PC-9 (cell line): ENCODE data around the gene HSD17B8. TPM values are rescaled to one million over a fixed set of nuclear protein-coding genes. Genes with fewer than 3 reads are reported as not detected.

Source experiments
- BruUV-seq: library from RNA; stranded (reverse); fragments of 400-500 nt; replicated peaks from 2 replicates; lab custom pipeline; 2021; lab: Mats Ljungman, UMichigan
- CTCF ChIA-PET: fragments of 300-600 bp; sonication (Branson Sonifier 250); formaldehyde crosslinking; loops from one replicate; lab custom pipeline; 2022; ENCODE audit warnings: antibody characterized with exemption; lab: Charles Lee
- POLR2A ChIA-PET: fragments of 300-600 bp; sonication (Branson Sonifier 250); formaldehyde crosslinking; loops from one replicate; lab custom pipeline; 2022; ENCODE audit warnings: antibody characterized with exemption; ENCODE audit not compliant: unreplicated experiment; lab: Charles Lee
- DNase-seq, 2 experiments: peaks; one replicate each; pipeline versions ENCODE4 v3.0.0 to v3.0.0-alpha.2; 2015 to 2022; ENCODE audit warnings: mixed read lengths in 1 of 2
- H2AFZ ChIP-seq: fragments of 200-600 bp; sonication (generic); 2 replicates; pipeline ENCODE4 v1.8.1; 2017; ENCODE audit warnings: antibody characterized with exemption
- H3F3A ChIP-seq: fragments of 200-600 bp; sonication (generic); 2 replicates; pipeline ENCODE4 v1.8.1; 2017; ENCODE audit warnings: antibody characterized with exemption, mild to moderate bottlenecking, low read depth; ENCODE audit not compliant: insufficient read depth
- H3K27ac ChIP-seq: fragments of 200-600 bp; sonication (generic); 2 replicates; pipeline ENCODE4 v1.6.1; 2016; ENCODE audit warnings: mixed run types
- H3K27me3 ChIP-seq: fragments of 200-600 bp; sonication (generic); 2 replicates; pipeline ENCODE4 v1.6.1; 2016; ENCODE audit warnings: low read depth, mixed run types; ENCODE audit not compliant: insufficient read depth
- H3K36me3 ChIP-seq: fragments of 200-600 bp; sonication (generic); 2 replicates; pipeline ENCODE4 v1.6.1; 2016; ENCODE audit warnings: low read depth, mixed run types
- H3K4me1 ChIP-seq: fragments of 200-600 bp; sonication (generic); replicated peaks from 2 replicates; pipeline ENCODE4 v1.6.1; 2016; ENCODE audit warnings: mixed run types; ENCODE audit not compliant: insufficient read depth
- H3K4me2 ChIP-seq: fragments of 200-600 bp; sonication (generic); 2 replicates; pipeline ENCODE4 v1.6.1; 2017; ENCODE audit warnings: mixed run types
- H3K4me3 ChIP-seq: fragments of 200-600 bp; sonication (generic); 2 replicates; pipeline ENCODE4 v1.6.1; 2016; ENCODE audit warnings: mixed run types
- H3K79me2 ChIP-seq: fragments of 200-600 bp; sonication (generic); 2 replicates; pipeline ENCODE4 v1.6.1; 2017; ENCODE audit warnings: low read depth, mixed run types
- H3K9me2 ChIP-seq: fragments of 200-600 bp; sonication (generic); 2 replicates; pipeline ENCODE4 v1.8.1; 2017; ENCODE audit warnings: mild to moderate bottlenecking; ENCODE audit not compliant: insufficient read depth
- H3K9me3 ChIP-seq: fragments of 200-600 bp; sonication (generic); 2 replicates; pipeline ENCODE4 v1.8.1; 2016; ENCODE audit warnings: low read depth; ENCODE audit not compliant: insufficient read depth
- H4K20me1 ChIP-seq: fragments of 200-600 bp; sonication (generic); 2 replicates; pipeline ENCODE4 v1.8.1; 2017; ENCODE audit not compliant: insufficient read depth
- EZH2 ChIP-seq: fragments of 200-600 bp; sonication (generic); IDR thresholded peaks from 2 replicates; pipeline ENCODE4 v1.8.0; 2017; ENCODE audit warnings: antibody characterized with exemption, low read depth
- intact Hi-C: fragments of 100-400 bp; cut with micrococcal nuclease; formaldehyde crosslinking; loops from one replicate; pipeline ENCODE4 v1.10.0; 2022; ENCODE audit not compliant: unreplicated experiment
- total RNA-seq: library from RNA; stranded (reverse); gene quantifications from 2 replicates; pipeline ENCODE4 v1.2.3, GENCODE V29; 2021
- TF ChIP-seq, protein P1 (sequence below): fragments of 200-600 bp; sonication (generic); conservative IDR thresholded peaks from 2 replicates; pipeline ENCODE4 v1.6.1; 2017; ENCODE audit warnings: mixed run types, antibody characterized with exemption, mild to moderate bottlenecking, moderate library complexity

Gene HSD17B8
- total RNA-seq, 1 experiment from 2014 or later = 16.4 TPM

DNA sequence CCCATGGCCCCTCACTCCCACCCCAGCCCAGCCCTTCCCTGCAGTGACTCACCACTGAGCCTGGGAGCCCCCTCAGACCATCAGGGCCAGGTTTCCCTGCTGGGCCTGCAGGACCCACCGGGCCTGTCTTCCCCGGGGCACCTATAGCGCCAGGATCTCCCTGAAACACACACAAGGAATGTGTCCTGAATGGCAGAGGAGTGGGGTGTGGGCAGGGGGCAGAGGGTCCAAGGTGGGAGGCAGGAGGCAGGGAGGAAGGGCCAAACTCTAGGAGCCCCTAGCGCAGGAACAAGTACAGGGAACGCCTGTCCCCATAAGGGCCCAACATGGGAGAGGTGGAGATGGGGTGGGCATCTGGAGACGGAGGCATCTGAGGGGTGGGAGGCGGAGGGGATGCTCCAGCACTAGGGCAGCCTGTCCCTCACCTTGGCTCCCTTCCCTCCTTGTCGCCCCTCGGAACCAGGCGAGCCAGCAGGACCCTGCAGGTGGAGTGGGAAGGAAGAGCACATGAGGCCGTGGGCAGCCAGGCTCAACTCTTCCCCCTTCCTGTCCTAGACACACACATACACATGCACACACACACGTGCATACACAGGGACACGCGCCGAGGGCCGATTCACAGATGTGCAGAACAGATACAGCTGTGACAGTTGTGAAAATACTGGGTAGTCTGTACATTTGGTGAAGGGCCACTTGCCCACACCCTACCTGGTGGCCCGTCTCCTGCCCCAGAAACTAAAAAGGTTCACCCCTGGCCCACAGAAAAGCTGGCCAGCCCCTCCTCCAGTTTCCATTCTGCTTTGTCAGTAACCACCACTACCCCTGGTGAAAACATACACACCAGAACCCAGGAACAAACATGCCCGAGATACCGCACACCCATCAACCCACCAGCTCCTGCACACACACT, 36.8 kb upstream of the HSD17B8 start:
- H3K9me2 ChIP-seq = no peaks in the 10 kb centered on the region
- BruUV-seq = no TSS peak
- no peaks in the 10 kb centered on the region for H3K79me2 ChIP-seq
- no peak overlapping the region for H3K4me2 ChIP-seq
- H3K4me3 ChIP-seq = no peak overlapping the region
- ChIA-PET CTCF (no interaction called here), POLR2A (no interaction called here)
- H4K20me1 ChIP-seq = no peaks in the 10 kb centered on the region
- no peaks in the 10 kb centered on the region for H3F3A ChIP-seq
- intact Hi-C loops = no loop called here
- TF ChIP-seq, protein P1, sequence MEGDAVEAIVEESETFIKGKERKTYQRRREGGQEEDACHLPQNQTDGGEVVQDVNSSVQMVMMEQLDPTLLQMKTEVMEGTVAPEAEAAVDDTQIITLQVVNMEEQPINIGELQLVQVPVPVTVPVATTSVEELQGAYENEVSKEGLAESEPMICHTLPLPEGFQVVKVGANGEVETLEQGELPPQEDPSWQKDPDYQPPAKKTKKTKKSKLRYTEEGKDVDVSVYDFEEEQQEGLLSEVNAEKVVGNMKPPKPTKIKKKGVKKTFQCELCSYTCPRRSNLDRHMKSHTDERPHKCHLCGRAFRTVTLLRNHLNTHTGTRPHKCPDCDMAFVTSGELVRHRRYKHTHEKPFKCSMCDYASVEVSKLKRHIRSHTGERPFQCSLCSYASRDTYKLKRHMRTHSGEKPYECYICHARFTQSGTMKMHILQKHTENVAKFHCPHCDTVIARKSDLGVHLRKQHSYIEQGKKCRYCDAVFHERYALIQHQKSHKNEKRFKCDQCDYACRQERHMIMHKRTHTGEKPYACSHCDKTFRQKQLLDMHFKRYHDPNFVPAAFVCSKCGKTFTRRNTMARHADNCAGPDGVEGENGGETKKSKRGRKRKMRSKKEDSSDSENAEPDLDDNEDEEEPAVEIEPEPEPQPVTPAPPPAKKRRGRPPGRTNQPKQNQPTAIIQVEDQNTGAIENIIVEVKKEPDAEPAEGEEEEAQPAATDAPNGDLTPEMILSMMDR = no peak
- no peak for TF ChIP-seq EZH2
- no peaks in the 10 kb centered on the region for H3K9me3 ChIP-seq
- no peak overlapping the region for H2AFZ ChIP-seq
- no peak overlapping the region for H3K27ac ChIP-seq
- H3K27me3 ChIP-seq = peaks cover 40% of the 10 kb centered on the region
- no peaks in the 10 kb centered on the region for H3K4me1 ChIP-seq
- no peaks in the 10 kb centered on the region for H3K36me3 ChIP-seq
- DNase-seq = no peak

DNA sequence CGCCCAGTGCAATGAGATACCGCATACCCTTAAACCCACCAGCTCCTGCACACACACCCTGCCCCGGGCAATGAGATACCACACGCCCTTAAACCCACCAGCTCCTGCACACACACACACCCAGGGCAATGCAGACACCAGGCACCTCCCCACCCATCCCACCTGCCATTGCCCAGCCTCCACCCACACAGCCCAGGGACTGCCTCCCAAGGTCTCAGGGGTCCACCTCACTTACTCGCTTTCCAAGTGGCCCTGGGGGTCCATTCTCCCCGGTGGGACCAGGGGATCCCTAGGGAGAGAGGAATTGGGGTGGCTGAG, 36.2 kb upstream of the HSD17B8 start:
- no peaks in the 10 kb centered on the region for H3K9me3 ChIP-seq
- no peaks in the 10 kb centered on the region for H3K9me2 ChIP-seq
- no peak overlapping the region for H3K4me2 ChIP-seq
- intact Hi-C loops = no loop called here
- no peaks in the 10 kb centered on the region for H3F3A ChIP-seq
- no peak overlapping the region for H3K27ac ChIP-seq
- H3K27me3 ChIP-seq = peaks cover 45% of the 10 kb centered on the region
- H3K4me3 ChIP-seq = no peak overlapping the region
- CTCF ChIA-PET = no interaction called here
- POLR2A ChIA-PET = no interaction called here
- H3K36me3 ChIP-seq = no peaks in the 10 kb centered on the region
- DNase-seq = no peak
- H4K20me1 ChIP-seq = no peaks in the 10 kb centered on the region
- no peak for TF ChIP-seq EZH2
- TF ChIP-seq, protein P1 = no peak
- no peak overlapping the region for H2AFZ ChIP-seq
- no peaks in the 10 kb centered on the region for H3K79me2 ChIP-seq
- H3K4me1 ChIP-seq = no peaks in the 10 kb centered on the region
- no TSS peak for BruUV-seq

DNA sequence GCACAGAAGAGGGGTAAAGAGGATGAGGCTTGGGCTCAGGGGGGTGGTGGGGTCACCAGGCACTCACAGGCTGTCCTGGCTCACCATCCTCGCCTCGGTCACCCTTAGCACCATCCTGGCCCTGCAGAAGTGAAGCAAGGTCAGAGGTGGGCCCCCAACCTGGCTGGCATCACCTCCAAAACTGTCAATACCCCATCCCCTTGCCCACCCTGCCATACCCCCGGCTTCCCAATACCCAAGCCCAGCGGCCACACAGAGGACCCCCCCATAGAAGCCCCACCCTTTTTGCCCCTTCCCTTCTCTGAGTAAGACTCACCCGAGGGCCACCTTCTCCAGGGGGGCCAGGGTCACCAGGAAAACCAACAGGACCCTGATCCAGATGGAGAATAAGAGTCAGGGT, 35.8 kb upstream of the HSD17B8 start:
- Histone ChIP-seq H3K4me3 (no peak overlapping the region), H3K36me3 (no peaks in the 10 kb centered on the region), H4K20me1 (no peaks in the 10 kb centered on the region), H3K4me2 (no peak overlapping the region), H2AFZ (no peak overlapping the region), H3K27me3 (peaks cover 49% of the 10 kb centered on the region), H3K9me2 (no peaks in the 10 kb centered on the region), H3K9me3 (no peaks in the 10 kb centered on the region), H3F3A (no peaks in the 10 kb centered on the region), H3K79me2 (no peaks in the 10 kb centered on the region), H3K27ac (no peak overlapping the region), H3K4me1 (no peaks in the 10 kb centered on the region)
- BruUV-seq = no TSS peak
- ChIA-PET CTCF (no interaction called here), POLR2A (no interaction called here)
- DNase-seq = no peak
- intact Hi-C loops = no loop called here
- TF ChIP-seq, protein P1 = no peak
- TF ChIP-seq EZH2 = no peak
